T47D (cell line): ENCODE results near the gene ANKRD62.
"Not testable (repeated sequence)": the region's sequence is repeated elsewhere in the genome, so short reads cannot be mapped to it uniquely, and the experiment has no call there.

Source experiments
- DNase-seq, 2 experiments: peaks; one replicate each; pipeline versions ENCODE4 v3.0.0 to v3.0.0-alpha.2; 2011 to 2012; ENCODE audit warnings: low read depth in 1 of 2, low spot score in 1 of 2
- JUND ChIP-seq: IDR thresholded peaks from 2 replicates; pipeline ENCODE4 v1.6.1; 2012; ENCODE audit warnings: low read depth
- in situ Hi-C: cut with HindIII; loops from 2 replicates; pipeline ENCODE4 v1.10.0; 2016; ENCODE audit warnings: low sequenced_read_pairs, low pct_unique_long_range_greater_than_20kb

Gene ANKRD62

GRCh38 chr18:12091538-12092141 lies 2.0 kb upstream of the ANKRD62 start:
- in situ Hi-C loops = no loop called here
- TF ChIP-seq JUND = no peak
- no peak for DNase-seq

GRCh38 chr18:12092398-12093229 lies 1.0 kb upstream of the ANKRD62 start:
- in situ Hi-C loops = no loop called here
- no peak for TF ChIP-seq JUND
- DNase-seq = peak; percentile 75 to 80

GRCh38 chr18:12098374-12098773 lies 4.7 kb downstream of the ANKRD62 start:
- TF ChIP-seq JUND = no peak
- DNase-seq = no peak
- in situ Hi-C loops = no loop called here

DNA sequence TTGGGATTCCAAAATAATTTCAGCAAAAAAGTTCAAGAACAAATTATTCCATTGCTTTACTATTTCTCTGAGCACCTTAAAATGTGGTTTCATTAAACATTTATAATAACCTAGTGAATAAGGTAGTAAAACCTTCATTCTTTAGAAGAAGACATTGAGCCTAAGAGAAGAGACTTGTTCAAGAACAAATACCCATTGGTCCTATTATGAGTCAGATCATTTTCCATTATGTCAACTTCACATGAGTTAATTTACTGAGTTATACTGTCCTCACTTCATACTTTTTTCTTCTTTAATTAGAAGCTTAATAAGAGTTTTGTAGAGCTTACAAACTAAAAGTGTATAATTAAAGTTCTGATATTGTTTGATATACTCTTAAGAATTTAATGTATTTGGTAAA lies 5.5 kb downstream of the ANKRD62 start:
- TF ChIP-seq JUND = no peak
- in situ Hi-C loops = no loop called here
- DNase-seq = no peak

GRCh38 chr18:12101266-12101665 lies 7.6 kb downstream of the ANKRD62 start:
- no peak for TF ChIP-seq JUND
- in situ Hi-C loops = no loop called here
- no peak for DNase-seq

GRCh38 chr18:12102136-12102842 lies 8.6 kb downstream of the ANKRD62 start:
- TF ChIP-seq JUND = no peak
- DNase-seq = no peak
- in situ Hi-C loops = no loop called here

GRCh38 chr18:12106471-12106870 lies 12.8 kb downstream of the ANKRD62 start:
- in situ Hi-C loops = no loop called here
- DNase-seq = no peak
- no peak for TF ChIP-seq JUND

GRCh38 chr18:12109836-12110235 lies 16.2 kb downstream of the ANKRD62 start:
- no peak for TF ChIP-seq JUND
- no peak for DNase-seq
- in situ Hi-C loops = no loop called here

- TF ChIP-seq JUND = no peak
- DNase-seq = no peak
- in situ Hi-C loops = no loop called here
These were observed 20.5 kb downstream of the ANKRD62 start for GRCh38 chr18:12113999-12114646.

DNA sequence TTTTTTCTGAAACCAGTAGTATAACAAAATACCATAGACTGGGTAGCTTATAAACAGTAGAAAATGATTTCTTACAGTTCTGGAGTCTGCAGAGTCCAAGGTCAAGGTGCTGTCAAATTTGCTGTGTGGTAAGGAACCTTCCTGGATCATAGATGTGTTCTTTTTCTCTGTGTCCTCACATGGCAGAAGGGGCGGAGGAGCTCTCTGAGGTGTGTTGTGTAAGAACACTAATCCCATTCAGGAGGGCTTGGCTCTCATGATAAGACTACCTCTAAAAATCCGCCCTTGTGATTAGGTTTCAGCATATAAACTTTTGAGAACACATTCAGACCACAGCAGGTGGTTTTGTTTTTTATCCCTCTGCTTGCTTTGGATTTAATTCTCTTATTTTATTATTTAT lies 25.7 kb downstream of the ANKRD62 start:
- DNase-seq = no peak
- in situ Hi-C loops = no loop called here
- TF ChIP-seq JUND = no peak

DNA sequence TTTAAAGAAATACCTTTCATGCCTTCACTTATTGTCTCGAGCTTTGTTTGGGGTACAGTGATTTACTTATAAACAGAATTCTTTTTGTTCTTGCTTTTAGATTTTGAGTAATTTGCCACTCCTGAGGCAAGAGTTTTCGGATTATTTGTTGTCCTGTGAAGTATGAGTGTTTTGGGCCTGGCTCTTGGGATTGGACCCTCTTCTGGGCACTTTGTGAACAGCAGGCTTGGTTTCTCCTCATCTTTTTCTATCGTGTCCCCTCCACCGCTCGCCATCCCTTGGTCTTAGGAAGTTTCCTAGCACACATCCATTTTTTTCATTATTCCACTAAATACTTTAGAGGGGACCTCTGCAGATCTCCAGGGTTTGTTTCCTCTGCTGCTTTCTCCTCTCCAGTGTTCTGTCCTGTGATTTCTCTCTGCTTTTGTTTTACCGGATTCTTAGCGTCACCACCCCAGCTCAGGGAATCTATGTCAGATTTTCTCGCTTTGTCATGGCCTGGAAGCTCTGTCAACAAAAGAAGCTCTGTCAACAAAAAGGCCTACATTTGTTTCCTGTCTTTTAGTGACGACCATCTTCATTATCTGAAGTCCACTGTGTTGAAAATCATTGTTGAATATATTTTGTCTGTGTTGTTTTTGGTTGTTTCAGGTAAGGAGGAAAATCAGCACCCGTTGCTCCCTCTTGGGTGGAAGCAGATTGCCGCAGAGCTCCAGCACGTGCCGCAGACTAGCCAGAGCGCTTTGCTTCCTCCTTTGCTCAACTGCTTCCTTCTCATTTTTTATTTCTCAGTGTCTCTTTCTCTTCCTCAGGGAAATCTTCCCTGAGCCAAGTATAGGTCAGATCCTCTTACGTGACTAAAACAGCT lies 27.8 kb downstream of the ANKRD62 start:
- peak in 1 of 2 experiments; percentile 24 for DNase-seq
- in situ Hi-C loops = no loop called here
- no peak for TF ChIP-seq JUND

GRCh38 chr18:12122043-12122389 lies 28.4 kb downstream of the ANKRD62 start:
- DNase-seq, in situ Hi-C loops: not testable (repeated sequence)

DNA sequence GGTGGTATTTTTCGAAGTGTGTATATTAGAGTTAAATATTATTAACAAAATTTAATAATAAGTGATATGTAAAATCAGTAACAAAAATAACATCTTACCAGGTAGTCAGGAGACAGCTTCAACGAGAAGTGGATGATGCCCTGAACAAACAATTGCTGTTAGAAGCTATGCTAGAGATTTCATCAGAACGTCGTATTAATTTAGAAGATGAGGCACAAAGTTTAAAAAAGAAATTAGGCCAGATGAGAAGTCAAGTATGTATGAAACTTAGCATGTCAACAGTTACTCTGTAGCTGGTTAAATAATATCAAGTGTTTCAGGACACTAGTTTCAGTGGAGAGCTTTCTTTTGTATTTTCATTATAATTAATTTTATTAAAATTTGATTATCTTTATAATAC lies 34.0 kb downstream of the ANKRD62 start:
- in situ Hi-C loops, DNase-seq: not testable (repeated sequence)

- in situ Hi-C loops, DNase-seq: not testable (repeated sequence)
These were observed 45.2 kb downstream of the ANKRD62 start for GRCh38 chr18:12138831-12139230.

DNA sequence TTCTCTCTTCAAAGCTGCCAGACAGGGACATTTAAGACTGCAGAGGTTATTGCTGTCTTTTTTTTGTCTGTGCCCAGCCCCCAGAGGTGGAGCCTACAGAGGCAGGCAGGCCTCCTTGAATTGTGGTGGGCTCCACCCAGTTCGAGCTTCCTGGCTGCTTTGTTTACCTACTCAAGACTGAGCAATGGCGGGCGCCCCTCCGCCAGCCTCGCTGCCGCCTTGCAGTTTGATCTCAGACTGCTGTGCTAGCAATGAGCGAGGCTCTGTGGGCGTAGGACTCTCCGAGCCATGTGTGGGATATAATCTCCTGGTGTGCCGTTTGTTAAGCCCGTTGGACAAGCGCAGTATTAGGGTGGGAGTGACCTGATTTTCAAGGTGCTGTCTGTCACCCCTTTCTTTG lies 47.2 kb downstream of the ANKRD62 start:
- in situ Hi-C loops = not testable (repeated sequence)

DNA sequence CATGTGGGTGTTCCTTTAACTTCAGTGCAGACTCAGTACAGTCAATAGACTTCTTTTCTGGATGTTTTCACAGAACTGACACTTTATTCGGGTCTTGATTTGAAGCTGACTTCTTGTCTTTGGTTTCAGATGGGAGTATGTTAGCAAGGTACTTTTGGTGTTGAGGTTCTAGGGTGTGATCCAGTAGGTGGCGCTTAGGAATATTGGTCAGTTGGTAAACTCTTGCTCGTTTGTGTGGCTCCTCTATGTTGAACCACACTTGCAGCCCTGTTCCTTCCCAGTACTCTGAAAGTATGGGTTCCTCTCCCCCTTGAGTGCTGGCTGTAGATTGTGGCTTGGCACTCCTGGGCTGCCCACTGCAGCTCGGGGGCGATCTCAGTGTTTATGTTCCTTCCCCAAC lies 48.1 kb downstream of the ANKRD62 start:
- DNase-seq, in situ Hi-C loops: not testable (repeated sequence)

More for the DNA sequence above, 47.2 kb downstream of the ANKRD62 start:
- DNase-seq = not testable (repeated sequence)
